Measurements from ENCODE around the gene ADGRA3.
A peak's percentile ranks its signal among the peaks of the same experiment; 100 is the strongest.

Gene ADGRA3

GRCh38 chr4:22515888-22516541 lies at the start of gene ADGRA3:
Gene ADGRA3 (minus strand): TSS chr4:22516066. CDS start chr4:22515784, 282 bp downstream.
- peak; percentile 49 to 55 for DNase-seq

- DNase-seq: no peak
Observed at GRCh38 chr4:22556495-22556894, 40.6 kb upstream of the ADGRA3 start.

- no peak for DNase-seq
Observed at GRCh38 chr4:22554670-22555069, 38.8 kb upstream of the ADGRA3 start.

GRCh38 chr4:22553560-22553959 lies 37.7 kb upstream of the ADGRA3 start:
- DNase-seq: no peak

GRCh38 chr4:22552812-22553211 lies 36.9 kb upstream of the ADGRA3 start:
- DNase-seq: no peak

- no peak for DNase-seq
Observed at GRCh38 chr4:22551550-22551949, 35.7 kb upstream of the ADGRA3 start.

- DNase-seq: no peak
Observed at GRCh38 chr4:22546299-22546698, 30.4 kb upstream of the ADGRA3 start.

GRCh38 chr4:22539251-22539650 lies 23.4 kb upstream of the ADGRA3 start:
- no peak for DNase-seq

- DNase-seq: no peak
Observed at GRCh38 chr4:22537864-22538263, 22.0 kb upstream of the ADGRA3 start.

GRCh38 chr4:22534374-22534773 lies 18.5 kb upstream of the ADGRA3 start:
- DNase-seq: no peak

- DNase-seq: no peak
Observed at GRCh38 chr4:22532896-22533295, 17.0 kb upstream of the ADGRA3 start.

- DNase-seq: no peak
Observed at GRCh38 chr4:22532117-22532516, 16.3 kb upstream of the ADGRA3 start.

GRCh38 chr4:22531311-22532019 lies 15.6 kb upstream of the ADGRA3 start:
- no peak for DNase-seq

- no peak for DNase-seq
Observed at GRCh38 chr4:22524895-22525294, 9.0 kb upstream of the ADGRA3 start.

GRCh38 chr4:22522706-22523501 lies 7.0 kb upstream of the ADGRA3 start:
- DNase-seq: no peak

GRCh38 chr4:22522206-22522605 lies 6.3 kb upstream of the ADGRA3 start:
- DNase-seq: no peak

- DNase-seq: no peak
Observed at GRCh38 chr4:22521240-22521639, 5.4 kb upstream of the ADGRA3 start.

GRCh38 chr4:22515145-22515887 lies 550 bp downstream of the ADGRA3 start:
- peak; percentile 52 to 55 for DNase-seq

- DNase-seq: no peak
Observed at GRCh38 chr4:22514481-22514880, 1.4 kb downstream of the ADGRA3 start.

- DNase-seq: no peak
Observed at GRCh38 chr4:22514001-22514400, 1.9 kb downstream of the ADGRA3 start.

- DNase-seq: no peak
Observed at GRCh38 chr4:22512306-22512705, 3.6 kb downstream of the ADGRA3 start.

- no peak for DNase-seq
Observed at GRCh38 chr4:22510750-22511149, 5.1 kb downstream of the ADGRA3 start.

GRCh38 chr4:22508376-22508775 lies 7.5 kb downstream of the ADGRA3 start:
- no peak for DNase-seq
